Upper lobe of left lung (tissue), 6 donors: ENCODE results near the gene ABHD14A. TPM values are rescaled to one million over a fixed set of nuclear protein-coding genes. Genes with fewer than 3 reads are reported as not detected.

Source experiments
- ATAC-seq, 2 donors: fragments of 200-7000 bp; cut with Tn5 transposase; one replicate each; pipeline ENCODE4 v1.9.1; 2022; ENCODE audit warnings: mild to moderate bottlenecking in 2 of 2, moderate library complexity in 2 of 2; ENCODE audit not compliant: low FRiP score in 2 of 2
- DNase-seq, 2 donors: peaks; one replicate each; pipeline ENCODE4 v3.0.0-alpha.2; 2019 to 2020
- H3K27ac ChIP-seq, 4 donors: fragments of 200-600 bp; sonication (generic); one replicate each; pipeline ENCODE4 v1.5.1; 2016 to 2019
- H3K27me3 ChIP-seq, 4 donors: fragments of 200-600 bp; sonication (generic); one replicate each; pipeline ENCODE4 v1.5.1; 2017 to 2019
- H3K36me3 ChIP-seq, 4 donors: fragments of 200-600 bp; sonication (generic); one replicate each; pipeline ENCODE4 v1.5.1; 2016 to 2019
- H3K4me1 ChIP-seq, 4 donors: fragments of 200-600 bp; sonication (generic); one replicate each; pipeline ENCODE4 v1.5.1; 2018 to 2019
- H3K4me3 ChIP-seq, 4 donors: fragments of 200-600 bp; sonication (generic); one replicate each; pipeline ENCODE4 v1.5.1; 2017 to 2019; ENCODE audit warnings: mild to moderate bottlenecking in 2 of 4, moderate library complexity in 1 of 4
- H3K9me3 ChIP-seq, 4 donors: fragments of 200-600 bp; sonication (generic); one replicate each; pipeline ENCODE4 v1.5.1; 2018 to 2019
- CTCF ChIP-seq, 6 experiments: fragments of 450-650 bp in 4 of 6; fragments of 200-600 bp in 2 of 6; sonication (generic) in 2 of 6; IDR thresholded peaks; one replicate each; pipeline ENCODE4 v1.5.1; 2016 to 2019; ENCODE audit warnings: antibody characterized with exemption in 6 of 6
- EP300 ChIP-seq, 4 donors: sonication (generic); formaldehyde crosslinking; IDR thresholded peaks; one replicate each; pipeline ENCODE4 v1.5.1; 2017; ENCODE audit warnings: antibody characterized with exemption in 4 of 4, control low read depth in 2 of 4
- POLR2A ChIP-seq, 4 donors: fragments of 450-650 bp; IDR thresholded peaks; one replicate each; pipeline ENCODE4 v1.5.1; 2016 to 2017; ENCODE audit warnings: antibody characterized with exemption in 4 of 4, mild to moderate bottlenecking in 2 of 4
- POLR2AphosphoS5 ChIP-seq, 2 donors: sonication (generic); formaldehyde crosslinking; IDR thresholded peaks; one replicate each; pipeline ENCODE4 v1.5.1; 2017; ENCODE audit warnings: antibody characterized with exemption in 2 of 2
- WGBS, 2 donors: methylation state at CpG; one replicate each; pipeline ENCODE4 v1.1.5; 2017 to 2018; 5-methylcytosine and 5-hydroxymethylcytosine counted together
- total RNA-seq, 6 donors: library from RNA; depleted of rRNA in 4 of 6; stranded (reverse); fragments of >200 nt in 4 of 6; gene quantifications; one replicate each; pipeline versions ENCODE4 v1.1.0 to v1.2.1, GENCODE V29; 2016 to 2021
- donor health status: DM: no; HTN: no; CAD: no; lungs with moderate emphysema.
- donor health status: DM: no; HTN: yes; CAD: no; lungs with severe emphysema.

The ABHD14A gene
- total RNA-seq, 6 donors from 2014 or later: 15.7 to 44.5 (median 26.3) TPM

- TF ChIP-seq CTCF (IDR thresholded peaks at IDR 0.05): peak in 4 of 6 experiments; percentile 2 to 39 (median 20)
- TF ChIP-seq POLR2AphosphoS5 (IDR thresholded peaks at IDR 0.05): peak; percentile 72 to 80
- TF ChIP-seq POLR2A (IDR thresholded peaks at IDR 0.05): peak; percentile 9 to 84 (median 57)
- TF ChIP-seq EP300 (IDR thresholded peaks at IDR 0.05): no peak
- Histone ChIP-seq H3K4me1 (peaks cover 19 to 33% (median 29%) of the 10 kb centered on the region in 4 donors), H3K27ac (peak within 1 kb of the TSS; percentile 88 to 96 (median 93)), H3K27me3 (no peaks in the 10 kb centered on the region), H3K9me3 (no peaks in the 10 kb centered on the region), H3K4me3 (peak within 1 kb of the TSS; percentile 59 to 67 (median 65)), H3K36me3 (no peaks in the 10 kb centered on the region)
- DNase-seq (peak; percentile 88 to 99), ATAC-seq (peak; percentile 92 to 97)
- WGBS, 2 donors: 0 to 1% methylated on average over 24 to 55 of the region's 68 CpGs
Measured at GRCh38 chr3:51982838-51983577, 8.1 kb downstream of the ABHD14A start, which contains the start of gene ACY1. Gene ACY1, plus strand, starts transcription at chr3:51983535. Its CDS starts 530 bp downstream, at chr3:51984065.

GRCh38 chr3:51983578-51984268 is 8.9 kb downstream of the ABHD14A start:
- Histone ChIP-seq H3K27me3 (no peaks in the 10 kb centered on the region), H3K9me3 (no peaks in the 10 kb centered on the region), H3K27ac (peak overlapping the region; percentile 88 to 96 (median 93)), H3K4me1 (peaks cover 19 to 33% (median 29%) of the 10 kb centered on the region in 4 donors), H3K36me3 (no peaks in the 10 kb centered on the region), H3K4me3 (peak overlapping the region in 3 of 4 donors; percentile 59 to 67 (median 65))
- 65 to 74% methylated on average over 13 to 22 of the region's 22 CpGs for WGBS, 2 donors
- DNase-seq (no peak), ATAC-seq (no peak)
- TF ChIP-seq POLR2AphosphoS5 (IDR thresholded peaks at IDR 0.05) (no peak), EP300 (IDR thresholded peaks at IDR 0.05) (no peak), POLR2A (IDR thresholded peaks at IDR 0.05) (no peak), CTCF (IDR thresholded peaks at IDR 0.05) (no peak)

GRCh38 chr3:51984269-51984647 is 9.4 kb downstream of the ABHD14A start:
- H3K27me3 ChIP-seq: no peaks in the 10 kb centered on the region
- ATAC-seq (no peak), DNase-seq (no peak)
- H3K4me3 ChIP-seq: peak overlapping the region in 2 of 4 donors; percentile 65 to 67
- no peaks in the 10 kb centered on the region for H3K9me3 ChIP-seq
- H3K36me3 ChIP-seq: no peaks in the 10 kb centered on the region
- H3K27ac ChIP-seq: peak overlapping the region; percentile 88 to 96 (median 93)
- TF ChIP-seq POLR2AphosphoS5 (IDR thresholded peaks at IDR 0.05): no peak
- no peak for TF ChIP-seq CTCF (IDR thresholded peaks at IDR 0.05)
- no peak for TF ChIP-seq POLR2A (IDR thresholded peaks at IDR 0.05)
- TF ChIP-seq EP300 (IDR thresholded peaks at IDR 0.05): no peak
- peaks cover 19 to 33% (median 29%) of the 10 kb centered on the region in 4 donors for H3K4me1 ChIP-seq

- no peaks in the 10 kb centered on the region for H3K9me3 ChIP-seq
- no peaks in the 10 kb centered on the region for H3K27me3 ChIP-seq
- ATAC-seq (no peak), DNase-seq (no peak)
- peak overlapping the region in 1 of 4 donors; percentile 34 for H3K27ac ChIP-seq
- WGBS, 2 donors: 89 to 94% methylated on average over 2 to 6 of the region's 6 CpGs
- TF ChIP-seq POLR2AphosphoS5 (IDR thresholded peaks at IDR 0.05) (no peak), POLR2A (IDR thresholded peaks at IDR 0.05) (no peak), CTCF (IDR thresholded peaks at IDR 0.05) (no peak), EP300 (IDR thresholded peaks at IDR 0.05) (no peak)
- H3K4me3 ChIP-seq: no peak overlapping the region
- peaks cover 19 to 33% (median 29%) of the 10 kb centered on the region in 4 donors for H3K4me1 ChIP-seq
- no peaks in the 10 kb centered on the region for H3K36me3 ChIP-seq
Measured at GRCh38 chr3:51985063-51985462, 10.2 kb downstream of the ABHD14A start.
